Muscle of leg (tissue), 11 donors: Measurements from ENCODE around the gene PCP2. TPM values are rescaled to one million over a fixed set of nuclear protein-coding genes. Genes with fewer than 3 reads are reported as not detected.

Source experiments
- DNase-seq: peaks from one replicate; pipeline ENCODE4 v3.0.0; 2013
- H3K27ac ChIP-seq: one replicate; pipeline ENCODE4 v1.5.1; 2013; ENCODE audit warnings: mild to moderate bottlenecking, low read length, control low read depth
- H3K27me3 ChIP-seq: one replicate; pipeline ENCODE4 v1.6.1; 2013; ENCODE audit warnings: low read length; ENCODE audit not compliant: control insufficient read depth, insufficient read depth
- H3K36me3 ChIP-seq: one replicate; pipeline ENCODE4 v1.6.1; 2013; ENCODE audit warnings: low read length; ENCODE audit not compliant: control insufficient read depth, insufficient read depth
- H3K4me1 ChIP-seq: one replicate; pipeline ENCODE4 v1.6.1; 2013; ENCODE audit warnings: low read length; ENCODE audit not compliant: control insufficient read depth, insufficient read depth
- H3K4me3 ChIP-seq: one replicate; pipeline ENCODE4 v1.5.1; 2013; ENCODE audit warnings: low read length, control low read depth
- H3K9me3 ChIP-seq: replicated peaks from 2 replicates; pipeline ENCODE4 v1.6.1; 2013; ENCODE audit warnings: low read depth, low read length; ENCODE audit not compliant: control insufficient read depth
- WGBS: methylation state at CpG from one replicate; pipeline ENCODE4 v1.1.5; 2013; ENCODE audit warnings: missing lambda C conversion rate; ENCODE audit not compliant: insufficient coverage; 5-methylcytosine and 5-hydroxymethylcytosine counted together
- polyA plus RNA-seq, 8 donors: library from polyadenylated mRNA; unstranded; fragments of 120-200 nt; gene quantifications; one replicate each; pipeline versions ENCODE4 v1.2.1 to v1.2.3, GENCODE V29; 2013; ENCODE audit warnings: inconsistent platforms in 1 of 8, low replicate concordance in 1 of 8; ENCODE audit not compliant: insufficient read length in 8 of 8, insufficient read depth in 1 of 8
- total RNA-seq: library from RNA; stranded (reverse); fragments of 120-200 nt; gene quantifications from one replicate; pipeline ENCODE4 v1.2.4, GENCODE V29; 2013

The PCP2 gene
- total and polyA plus RNA-seq, 9 donors, result 0.32 TPM; not detected in 8

DNA sequence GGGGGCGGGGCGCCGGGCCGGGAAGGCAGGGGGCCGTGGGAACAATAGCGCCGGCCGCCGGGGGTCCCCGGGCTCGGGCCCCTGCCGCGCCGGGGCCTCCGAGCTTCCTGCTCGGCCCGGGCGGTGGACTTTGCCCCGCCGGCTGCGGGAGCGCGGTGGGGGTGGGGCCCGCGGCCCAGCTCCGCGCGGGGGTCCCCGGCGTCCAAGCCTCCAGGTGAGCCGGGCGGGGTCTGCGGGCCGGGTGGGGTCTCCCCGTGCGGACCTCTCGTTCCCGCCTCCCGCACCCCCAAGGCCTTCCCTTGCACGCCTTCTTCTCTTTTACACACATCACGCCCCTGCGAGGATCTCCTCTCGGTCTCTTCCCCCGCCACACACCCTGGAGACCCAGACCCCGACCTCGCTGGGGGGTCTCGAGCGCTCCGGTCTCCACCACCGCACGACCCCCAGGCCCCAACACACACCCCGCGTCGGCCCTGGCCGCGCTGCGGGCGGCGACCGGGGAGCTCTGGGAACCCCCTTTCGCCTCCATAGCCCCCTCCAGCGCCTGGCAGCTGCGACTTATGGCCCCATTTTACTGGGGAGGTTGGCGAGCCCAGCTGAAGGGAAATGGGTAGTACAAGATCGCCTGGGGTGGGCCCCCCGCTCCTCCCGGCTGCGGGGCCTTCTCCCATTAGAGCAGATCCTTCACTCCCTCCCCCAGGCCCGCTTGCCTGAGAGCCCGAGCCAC is 37.1 kb downstream of the PCP2 start:
- no peaks in the 10 kb centered on the region for H3K9me3 ChIP-seq
- H3K27me3 ChIP-seq, result peaks cover 42% of the 10 kb centered on the region
- under 1% methylated on average over 48 of the region's 70 CpGs for WGBS
- H3K4me3 ChIP-seq, result no peak overlapping the region
- H3K4me1 ChIP-seq, result no peaks in the 10 kb centered on the region
- H3K27ac ChIP-seq, result no peak overlapping the region
- H3K36me3 ChIP-seq, result no peaks in the 10 kb centered on the region
- DNase-seq, result no peak

DNA sequence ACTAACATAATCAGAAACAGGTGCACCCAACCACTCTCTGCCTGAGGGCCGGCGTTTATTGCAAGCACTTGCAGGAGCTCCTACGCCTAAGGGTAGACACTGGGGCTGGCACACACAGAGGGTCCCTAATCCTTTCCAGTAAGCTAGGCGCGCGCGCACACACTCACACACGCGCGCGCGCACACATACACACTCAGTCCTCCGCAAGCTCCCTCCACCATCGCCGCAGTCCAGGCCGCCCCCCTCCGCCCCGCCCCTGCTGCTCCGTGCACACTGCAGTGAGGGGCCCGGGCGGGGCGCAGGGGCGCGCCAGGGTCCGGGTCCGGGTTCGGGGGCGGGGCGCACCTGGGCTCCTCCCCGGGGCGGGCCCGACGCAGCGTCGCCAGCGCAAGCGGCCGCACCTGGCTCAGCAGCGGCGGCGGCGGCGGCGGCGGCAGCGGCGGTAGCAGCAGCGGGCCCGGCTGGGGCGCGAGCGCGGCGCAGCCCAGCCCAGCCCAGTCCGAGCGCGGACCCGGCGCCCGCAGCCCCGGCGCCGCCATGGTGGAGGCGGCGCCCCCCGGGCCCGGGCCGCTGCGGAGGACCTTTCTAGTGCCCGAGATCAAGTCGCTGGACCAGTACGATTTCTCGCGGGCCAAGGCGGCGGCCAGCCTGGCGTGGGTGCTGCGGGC is 37.9 kb downstream of the PCP2 start, which contains the start of gene CAMSAP3:
Gene CAMSAP3, plus strand, starts transcription at position 398 of the 668 bp plus-strand sequence. Its CDS starts 140 bp downstream, at position 538.
- no peak for DNase-seq
- Histone ChIP-seq H3K4me1 (no peaks in the 10 kb centered on the region), H3K27ac (no peak within 1 kb of the TSS), H3K27me3 (peaks cover 42% of the 10 kb centered on the region), H3K4me3 (no peak within 1 kb of the TSS), H3K9me3 (no peaks in the 10 kb centered on the region), H3K36me3 (no peaks in the 10 kb centered on the region)
- under 1% methylated on average over 73 of the region's 78 CpGs for WGBS

DNA sequence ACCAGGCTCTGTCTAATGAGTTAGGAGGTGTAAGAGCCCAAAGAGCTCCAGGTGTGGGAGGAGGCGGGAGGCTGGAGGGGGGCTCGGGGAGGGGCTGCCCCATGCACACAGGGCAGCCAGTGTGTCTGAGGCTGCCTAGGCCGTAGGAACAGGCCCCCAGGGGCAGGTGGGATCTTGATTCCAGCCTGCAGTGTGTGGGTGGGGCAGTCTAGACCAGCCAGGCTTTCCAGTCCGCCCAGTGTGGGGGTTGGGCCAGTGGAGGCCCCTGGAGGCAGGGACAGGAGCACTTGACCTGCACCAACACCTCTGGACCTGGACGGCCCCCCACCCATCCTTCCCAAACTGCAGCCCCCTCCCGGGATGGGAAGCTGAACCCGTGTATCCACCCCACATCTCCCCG is 43.3 kb downstream of the PCP2 start:
- no peaks in the 10 kb centered on the region for H3K9me3 ChIP-seq
- 62% methylated on average over 7 of the region's 8 CpGs for WGBS

GRCh38 chr19:7589822-7590221 is 43.7 kb downstream of the PCP2 start:
- Histone ChIP-seq H3K27ac (no peak overlapping the region), H3K27me3 (peaks cover 11% of the 10 kb centered on the region), H3K4me1 (no peaks in the 10 kb centered on the region), H3K4me3 (no peak overlapping the region), H3K9me3 (no peaks in the 10 kb centered on the region), H3K36me3 (no peaks in the 10 kb centered on the region)
- WGBS, result 67% methylated on average over 1 of the region's 7 CpGs
- DNase-seq, result no peak

More for the DNA sequence above, 43.3 kb downstream of the PCP2 start:
- Histone ChIP-seq H3K27ac (no peak overlapping the region), H3K36me3 (no peaks in the 10 kb centered on the region), H3K4me1 (no peaks in the 10 kb centered on the region), H3K27me3 (peaks cover 15% of the 10 kb centered on the region), H3K4me3 (no peak overlapping the region)
- DNase-seq, result no peak

- 69% methylated on average over 8 of the region's 11 CpGs for WGBS
- H3K4me1 ChIP-seq, result no peaks in the 10 kb centered on the region
- H3K36me3 ChIP-seq, result no peaks in the 10 kb centered on the region
- H3K27ac ChIP-seq, result no peak overlapping the region
- H3K27me3 ChIP-seq, result peaks cover 3% of the 10 kb centered on the region
- DNase-seq, result no peak
- no peak overlapping the region for H3K4me3 ChIP-seq
- no peaks in the 10 kb centered on the region for H3K9me3 ChIP-seq
These were observed 51.1 kb downstream of the PCP2 start for GRCh38 chr19:7582446-7582845.

Other genes with a start within 250 kb of the PCP2 start
- 2.5 TPM for gene PEX11G, start 144.7 kb downstream of the PCP2 start, total RNA-seq
- gene PEX11G, start 144.7 kb downstream of the PCP2 start, polyA plus RNA-seq, result 1 to 10 TPM; 2.0 to 3.9 (median 2.6) TPM
- 25.2 TPM for gene ZNF358, start 117.6 kb downstream of the PCP2 start, total RNA-seq
- 10 to 100 TPM; 41.2 to 69.7 (median 49.1) TPM for gene ZNF358, start 117.6 kb downstream of the PCP2 start, polyA plus RNA-seq
- gene MCOLN1, start 111.1 kb downstream of the PCP2 start, total RNA-seq, result 3.9 TPM
- gene MCOLN1, start 111.1 kb downstream of the PCP2 start, polyA plus RNA-seq, result 10 to 100 TPM; 11.2 to 16.7 (median 14.3) TPM
- 23.4 TPM for gene PNPLA6, start 98.0 kb downstream of the PCP2 start, total RNA-seq
- gene PNPLA6, start 98.0 kb downstream of the PCP2 start, polyA plus RNA-seq, result 10 to 100 TPM; 21.9 to 34.9 (median 28.4) TPM
- 0.04 TPM for gene CAMSAP3, start 37.9 kb downstream of the PCP2 start, total RNA-seq
- gene CAMSAP3, start 37.9 kb downstream of the PCP2 start, polyA plus RNA-seq, result 1 to 10 TPM in 2 of 8 donors, under 1 TPM in 6; 0.07 to 4.0 (median 0.56) TPM
- gene XAB2, start 4.2 kb downstream of the PCP2 start, total RNA-seq, result 23.1 TPM
- gene XAB2, start 4.2 kb downstream of the PCP2 start, polyA plus RNA-seq, result 10 to 100 TPM; 23.0 to 34.6 (median 28.0) TPM
- 88.4 TPM for gene PET100, start 3.9 kb downstream of the PCP2 start, total RNA-seq
- gene PET100, start 3.9 kb downstream of the PCP2 start, polyA plus RNA-seq, result 10 to 100 TPM; 63.6 to 80.0 (median 78.4) TPM
- 1.6 TPM for gene STXBP2, start 3.4 kb upstream of the PCP2 start, total RNA-seq
- gene STXBP2, start 3.4 kb upstream of the PCP2 start, polyA plus RNA-seq, result 10 to 100 TPM in 1 of 8 donors, 1 to 10 TPM in 7; 3.2 to 12.4 (median 6.0) TPM
- gene RETN, start 35.3 kb upstream of the PCP2 start, total RNA-seq, result 2.0 TPM
- gene RETN, start 35.3 kb upstream of the PCP2 start, polyA plus RNA-seq, result 1 to 10 TPM; 2.4 to 4.5 (median 2.7) TPM
- not detected for gene MCEMP1, start 43.4 kb upstream of the PCP2 start, total RNA-seq
- under 1 TPM; 0.11 to 0.49 (median 0.26) TPM for gene MCEMP1, start 43.4 kb upstream of the PCP2 start, polyA plus RNA-seq
- gene TRAPPC5, start 47.1 kb upstream of the PCP2 start, total RNA-seq, result 88.8 TPM
- gene TRAPPC5, start 47.1 kb upstream of the PCP2 start, polyA plus RNA-seq, result 10 to 100 TPM; 29.4 to 48.8 (median 41.1) TPM
- gene FCER2, start 68.4 kb upstream of the PCP2 start, total RNA-seq, result 0.44 TPM
- gene FCER2, start 68.4 kb upstream of the PCP2 start, polyA plus RNA-seq, result 1 to 10 TPM in 1 of 8 donors, under 1 TPM in 7; 0.16 to 1.0 (median 0.34) TPM
- gene CLEC4G, start 98.4 kb upstream of the PCP2 start, total RNA-seq, result 0.13 TPM
- under 1 TPM in 4 of 8 donors, not detected in 4; 0.08 to 0.16 (median 0.12) TPM for gene CLEC4G, start 98.4 kb upstream of the PCP2 start, polyA plus RNA-seq
- 3.8 TPM for gene CD209, start 113.8 kb upstream of the PCP2 start, total RNA-seq
- gene CD209, start 113.8 kb upstream of the PCP2 start, polyA plus RNA-seq, result 1 to 10 TPM; 2.0 to 5.2 (median 2.9) TPM
- gene CLEC4M, start 129.5 kb upstream of the PCP2 start, total RNA-seq, result not detected
- gene CLEC4M, start 129.5 kb upstream of the PCP2 start, polyA plus RNA-seq, result under 1 TPM in 1 of 8 donors, not detected in 7; 0.12 TPM
- gene EVI5L, start 196.5 kb upstream of the PCP2 start, total RNA-seq, result 8.7 TPM
- 10 to 100 TPM; 12.1 to 20.0 (median 15.7) TPM for gene EVI5L, start 196.5 kb upstream of the PCP2 start, polyA plus RNA-seq
- gene PRR36, start 240.7 kb upstream of the PCP2 start, total RNA-seq, result 0.09 TPM
- under 1 TPM; 0.20 to 0.96 (median 0.39) TPM for gene PRR36, start 240.7 kb upstream of the PCP2 start, polyA plus RNA-seq